Activated naive CD8-positive, alpha-beta T cell (primary cell): ENCODE results near the gene NOL4.
"Not testable (repeated sequence)": the region's sequence is repeated elsewhere in the genome, so short reads cannot be mapped to it uniquely, and the experiment has no call there.

Experiments
- H3K27ac Mint-ChIP-seq: one replicate; pipeline ENCODE4 v1.8.0; 2021; ENCODE audit warnings: mixed read lengths
- H3K27me3 Mint-ChIP-seq: one replicate; pipeline ENCODE4 v1.8.0; 2021; ENCODE audit warnings: mixed read lengths
- H3K36me3 Mint-ChIP-seq: one replicate; pipeline ENCODE4 v1.8.0; 2021; ENCODE audit warnings: mixed read lengths
- H3K4me1 Mint-ChIP-seq: one replicate; pipeline ENCODE4 v1.8.0; 2021; ENCODE audit warnings: low read depth, mixed read lengths
- H3K4me3 Mint-ChIP-seq: one replicate; pipeline ENCODE4 v1.8.0; 2021; ENCODE audit warnings: mild to moderate bottlenecking, mixed read lengths
- H3K9me3 Mint-ChIP-seq: one replicate; pipeline ENCODE4 v1.8.0; 2021; ENCODE audit warnings: low read depth, mixed read lengths

The NOL4 gene, protein sequence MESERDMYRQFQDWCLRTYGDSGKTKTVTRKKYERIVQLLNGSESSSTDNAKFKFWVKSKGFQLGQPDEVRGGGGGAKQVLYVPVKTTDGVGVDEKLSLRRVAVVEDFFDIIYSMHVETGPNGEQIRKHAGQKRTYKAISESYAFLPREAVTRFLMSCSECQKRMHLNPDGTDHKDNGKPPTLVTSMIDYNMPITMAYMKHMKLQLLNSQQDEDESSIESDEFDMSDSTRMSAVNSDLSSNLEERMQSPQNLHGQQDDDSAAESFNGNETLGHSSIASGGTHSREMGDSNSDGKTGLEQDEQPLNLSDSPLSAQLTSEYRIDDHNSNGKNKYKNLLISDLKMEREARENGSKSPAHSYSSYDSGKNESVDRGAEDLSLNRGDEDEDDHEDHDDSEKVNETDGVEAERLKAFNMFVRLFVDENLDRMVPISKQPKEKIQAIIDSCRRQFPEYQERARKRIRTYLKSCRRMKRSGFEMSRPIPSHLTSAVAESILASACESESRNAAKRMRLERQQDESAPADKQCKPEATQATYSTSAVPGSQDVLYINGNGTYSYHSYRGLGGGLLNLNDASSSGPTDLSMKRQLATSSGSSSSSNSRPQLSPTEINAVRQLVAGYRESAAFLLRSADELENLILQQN

DNA sequence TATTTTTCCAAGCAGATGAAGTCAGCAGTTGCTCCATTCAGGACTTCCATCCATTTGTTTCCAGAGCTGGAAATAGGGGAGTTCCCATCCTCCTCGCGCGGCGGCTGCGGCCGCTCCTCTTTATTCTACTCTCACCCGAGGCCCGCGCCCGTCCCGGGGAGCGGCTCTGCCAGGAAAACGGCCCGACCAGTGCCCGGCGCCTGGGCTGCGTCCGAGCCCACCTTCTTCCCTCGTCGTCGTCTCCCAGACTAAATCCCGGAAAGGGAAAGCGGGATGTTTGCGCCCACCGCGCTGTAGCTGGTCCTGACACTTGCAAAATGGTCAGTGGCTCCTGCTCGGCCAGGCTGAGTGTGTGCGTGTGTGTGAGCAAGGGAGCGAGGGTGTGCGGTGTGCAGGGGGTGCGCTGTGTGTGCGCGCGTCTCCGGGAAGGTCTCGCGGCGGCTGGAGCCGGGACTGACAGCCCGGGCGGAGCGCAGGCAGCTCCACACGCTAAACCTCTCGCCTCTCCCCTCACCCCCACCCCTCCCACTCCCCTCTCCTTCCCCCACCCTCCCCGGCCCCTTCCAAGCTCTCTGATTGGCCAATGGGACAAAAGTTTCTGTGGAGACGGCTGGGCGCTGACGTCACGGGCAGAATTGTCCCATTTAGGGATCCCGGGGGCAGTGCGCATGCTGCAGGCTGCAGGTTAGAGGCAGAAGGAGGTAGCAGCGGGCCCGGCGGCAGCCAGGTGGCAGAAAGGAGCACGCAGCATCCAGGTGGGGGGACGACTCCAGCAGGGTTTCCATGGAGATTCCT lies at the start of gene NOL4:
Gene NOL4 (minus strand): TSS at position 491 of the 795 bp plus-strand sequence. CDS start 1,660 bp downstream, outside the sequence.
- H3K9me3 Mint-ChIP-seq = peaks cover 10% of the 10 kb centered on the region
- peaks cover 2% of the 10 kb centered on the region for H3K4me1 Mint-ChIP-seq
- no peaks in the 10 kb centered on the region for H3K36me3 Mint-ChIP-seq
- no peak within 1 kb of the TSS for H3K27ac Mint-ChIP-seq
- no peak within 1 kb of the TSS for H3K4me3 Mint-ChIP-seq
- H3K27me3 Mint-ChIP-seq = peaks cover 26% of the 10 kb centered on the region

- not testable (repeated sequence) for H3K27me3 Mint-ChIP-seq, H3K36me3 Mint-ChIP-seq, H3K4me1 Mint-ChIP-seq, H3K4me3 Mint-ChIP-seq, H3K27ac Mint-ChIP-seq
- peaks cover 16% of the 10 kb centered on the region for H3K9me3 Mint-ChIP-seq
Observed at GRCh38 chr18:34266029-34266428, 41.3 kb upstream of the NOL4 start.

GRCh38 chr18:34261865-34262780 lies 37.4 kb upstream of the NOL4 start:
- no peak overlapping the region for H3K4me3 Mint-ChIP-seq
- no peaks in the 10 kb centered on the region for H3K36me3 Mint-ChIP-seq
- H3K9me3 Mint-ChIP-seq = peaks cover 23% of the 10 kb centered on the region
- H3K27ac Mint-ChIP-seq = no peak overlapping the region
- no peaks in the 10 kb centered on the region for H3K27me3 Mint-ChIP-seq
- no peaks in the 10 kb centered on the region for H3K4me1 Mint-ChIP-seq

DNA sequence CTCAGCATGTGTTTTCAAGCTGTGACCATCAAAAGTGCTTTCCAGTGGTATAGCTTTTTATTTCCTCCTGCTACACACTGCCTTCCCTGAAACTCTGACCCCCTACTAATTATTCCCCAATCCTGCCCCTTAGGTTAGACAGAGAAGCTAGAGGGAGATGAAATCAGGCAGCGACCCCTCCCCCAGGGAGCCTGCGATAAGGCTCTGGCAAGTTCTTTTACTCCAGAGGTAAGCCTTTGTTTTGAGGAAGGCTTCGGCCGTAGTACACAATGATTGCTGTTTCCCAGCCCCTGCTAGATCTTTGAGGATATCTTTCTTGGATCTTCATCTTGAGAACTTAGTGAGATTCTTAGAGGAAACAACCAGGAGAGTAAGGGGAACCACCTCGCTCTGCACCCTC lies 33.5 kb upstream of the NOL4 start:
- no peaks in the 10 kb centered on the region for H3K27me3 Mint-ChIP-seq
- H3K27ac Mint-ChIP-seq = no peak overlapping the region
- H3K4me3 Mint-ChIP-seq = no peak overlapping the region
- H3K36me3 Mint-ChIP-seq = no peaks in the 10 kb centered on the region
- H3K4me1 Mint-ChIP-seq = no peaks in the 10 kb centered on the region
- H3K9me3 Mint-ChIP-seq = peaks cover 14% of the 10 kb centered on the region

DNA sequence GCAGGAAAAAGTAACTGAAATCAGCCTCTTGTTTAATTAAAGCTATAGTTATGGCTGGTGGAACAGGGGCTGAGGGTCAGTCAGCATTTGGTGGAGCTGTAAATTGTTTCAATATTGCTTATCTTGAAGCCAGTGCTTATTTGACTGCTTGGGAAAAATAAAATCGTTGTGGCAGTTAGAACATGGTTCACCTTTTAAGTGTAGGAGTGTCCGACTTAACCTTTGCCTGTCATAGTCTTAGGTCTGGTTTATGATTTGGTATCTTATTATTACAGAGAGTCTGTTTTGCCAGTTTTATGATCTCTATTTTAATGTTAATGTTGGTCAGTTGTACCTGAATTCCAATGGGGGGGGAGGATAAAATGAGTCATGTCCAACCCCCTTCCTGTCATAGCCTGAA lies 27.2 kb upstream of the NOL4 start:
- Mint-ChIP-seq H3K27me3 (no peaks in the 10 kb centered on the region), H3K36me3 (peaks cover 3% of the 10 kb centered on the region), H3K9me3 (peaks cover 7% of the 10 kb centered on the region), H3K4me1 (no peaks in the 10 kb centered on the region), H3K27ac (no peak overlapping the region), H3K4me3 (no peak overlapping the region)

- Mint-ChIP-seq H3K27me3 (no peaks in the 10 kb centered on the region), H3K4me1 (no peaks in the 10 kb centered on the region), H3K9me3 (peaks cover 12% of the 10 kb centered on the region), H3K4me3 (no peak overlapping the region), H3K27ac (no peak overlapping the region), H3K36me3 (peaks cover 3% of the 10 kb centered on the region)
Observed at GRCh38 chr18:34248727-34249126, 24.0 kb upstream of the NOL4 start.

DNA sequence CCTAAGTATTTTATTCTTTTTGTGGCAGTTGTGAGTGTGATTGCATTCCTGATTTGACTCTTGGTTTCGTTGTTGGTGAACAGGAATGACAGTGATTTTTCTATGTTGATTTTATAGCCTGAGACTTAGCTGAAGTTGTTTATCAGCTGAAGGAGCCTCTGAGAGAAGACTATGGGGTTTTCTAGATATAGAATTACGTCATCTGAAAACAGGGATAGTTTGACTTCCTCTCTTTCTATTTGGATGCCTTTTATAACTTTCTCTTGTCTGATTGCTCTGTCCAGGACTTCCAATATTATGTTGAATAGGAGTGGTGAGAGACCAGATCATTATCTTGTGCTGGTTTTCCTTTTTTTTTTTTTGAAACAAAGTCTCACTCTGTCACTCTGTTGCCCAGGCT lies 18.0 kb upstream of the NOL4 start:
- no peaks in the 10 kb centered on the region for H3K4me1 Mint-ChIP-seq
- peaks cover 22% of the 10 kb centered on the region for H3K9me3 Mint-ChIP-seq
- H3K4me3 Mint-ChIP-seq = no peak overlapping the region
- H3K36me3 Mint-ChIP-seq = no peaks in the 10 kb centered on the region
- H3K27me3 Mint-ChIP-seq = no peaks in the 10 kb centered on the region
- no peak overlapping the region for H3K27ac Mint-ChIP-seq

DNA sequence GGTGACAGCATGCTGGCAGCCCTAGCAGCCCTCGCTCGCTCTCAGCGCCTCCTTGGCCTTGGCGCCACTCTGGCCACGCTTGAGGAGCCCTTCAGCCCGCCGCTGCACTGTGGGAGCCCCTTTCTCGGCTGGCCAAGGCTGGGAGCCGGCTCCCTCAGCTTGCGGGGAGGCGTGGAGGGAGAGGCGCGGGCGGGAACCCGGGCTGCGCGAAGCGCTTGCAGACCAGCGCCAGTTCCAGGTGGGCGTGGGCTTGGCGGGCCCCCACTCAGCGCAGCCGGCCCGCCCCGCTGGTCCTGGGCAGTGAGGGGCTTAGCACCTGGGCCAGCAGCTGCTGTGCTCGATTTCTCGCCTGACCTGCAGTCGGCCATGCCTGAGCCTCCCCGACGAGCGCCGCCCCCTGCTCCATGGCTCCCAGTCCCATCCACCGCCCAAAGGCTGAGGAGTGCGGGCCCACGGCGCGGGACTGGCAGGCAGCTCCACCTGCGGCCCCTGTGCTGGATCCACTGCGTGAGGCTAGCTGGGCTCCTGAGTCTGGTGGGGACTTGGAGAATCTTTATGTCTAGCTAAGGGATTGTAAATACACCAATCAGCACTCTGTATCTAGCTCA lies 9.2 kb upstream of the NOL4 start:
- not testable (repeated sequence) for H3K36me3 Mint-ChIP-seq, H3K4me1 Mint-ChIP-seq, H3K4me3 Mint-ChIP-seq, H3K27ac Mint-ChIP-seq, H3K9me3 Mint-ChIP-seq, H3K27me3 Mint-ChIP-seq

DNA sequence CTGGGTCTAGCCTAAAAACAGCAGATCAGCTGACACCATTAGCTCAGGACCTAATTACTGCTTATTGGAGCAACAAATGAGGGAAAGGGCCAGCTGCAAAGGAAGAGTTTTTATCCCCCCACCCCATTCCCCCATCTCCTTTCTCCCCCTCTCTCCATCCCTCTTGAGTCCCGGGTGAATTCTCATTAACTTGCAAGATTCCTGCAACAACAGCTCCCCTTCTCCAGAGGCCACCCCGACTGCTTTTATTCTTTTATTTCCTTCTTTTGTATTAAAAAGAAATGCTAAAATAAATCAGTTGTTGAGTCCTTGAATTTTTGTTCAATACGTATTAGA lies 473 bp upstream of the NOL4 start:
- Mint-ChIP-seq H3K27me3 (peaks cover 21% of the 10 kb centered on the region), H3K4me1 (peaks cover 2% of the 10 kb centered on the region), H3K27ac (no peak overlapping the region), H3K4me3 (no peak overlapping the region), H3K36me3 (no peaks in the 10 kb centered on the region), H3K9me3 (peaks cover 10% of the 10 kb centered on the region)

- Mint-ChIP-seq H3K4me1 (peaks cover 2% of the 10 kb centered on the region), H3K4me3 (no peak overlapping the region), H3K9me3 (peaks cover 10% of the 10 kb centered on the region), H3K27ac (no peak overlapping the region), H3K27me3 (peaks cover 28% of the 10 kb centered on the region), H3K36me3 (no peaks in the 10 kb centered on the region)
Observed at GRCh38 chr18:34223893-34224422, 755 bp downstream of the NOL4 start.

DNA sequence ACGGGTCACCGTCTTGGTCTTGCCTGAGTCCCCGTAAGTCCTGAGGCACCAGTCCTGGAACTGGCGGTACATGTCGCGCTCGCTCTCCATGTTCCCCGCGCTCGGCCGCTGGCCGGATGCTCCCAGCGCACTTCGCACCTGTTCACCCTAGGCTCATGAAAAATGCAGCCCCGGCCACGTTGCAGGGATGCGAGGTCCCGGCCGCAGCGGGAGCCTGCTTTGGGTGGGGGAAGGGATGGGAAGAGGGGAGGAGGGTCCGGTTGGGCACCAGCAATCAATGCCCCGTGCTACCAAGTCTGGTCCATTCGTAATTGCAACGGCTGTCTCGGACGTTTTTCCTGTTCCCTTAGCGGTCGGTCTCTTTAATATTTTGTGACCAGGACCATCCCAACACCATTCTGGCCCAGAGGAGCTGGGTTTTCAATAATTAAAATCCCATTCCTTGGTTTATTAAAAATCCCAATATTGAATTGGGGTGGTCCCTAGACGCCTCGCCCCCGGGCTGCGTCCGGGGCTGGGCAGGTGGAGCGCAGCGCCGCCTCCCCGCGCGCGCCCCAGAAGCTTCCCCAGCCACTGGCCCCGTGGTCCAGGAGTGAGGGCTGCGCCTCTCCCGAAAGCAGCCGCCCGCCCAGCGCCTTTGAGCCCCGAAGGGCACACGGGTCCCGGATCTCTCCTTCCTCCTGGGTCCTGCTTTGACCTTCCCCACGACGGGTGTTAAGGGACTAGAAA lies 1.4 kb downstream of the NOL4 start:
- Mint-ChIP-seq H3K4me1 (peaks cover 2% of the 10 kb centered on the region), H3K9me3 (peaks cover 6% of the 10 kb centered on the region), H3K4me3 (no peak overlapping the region), H3K36me3 (no peaks in the 10 kb centered on the region), H3K27ac (no peak overlapping the region), H3K27me3 (peaks cover 28% of the 10 kb centered on the region)

DNA sequence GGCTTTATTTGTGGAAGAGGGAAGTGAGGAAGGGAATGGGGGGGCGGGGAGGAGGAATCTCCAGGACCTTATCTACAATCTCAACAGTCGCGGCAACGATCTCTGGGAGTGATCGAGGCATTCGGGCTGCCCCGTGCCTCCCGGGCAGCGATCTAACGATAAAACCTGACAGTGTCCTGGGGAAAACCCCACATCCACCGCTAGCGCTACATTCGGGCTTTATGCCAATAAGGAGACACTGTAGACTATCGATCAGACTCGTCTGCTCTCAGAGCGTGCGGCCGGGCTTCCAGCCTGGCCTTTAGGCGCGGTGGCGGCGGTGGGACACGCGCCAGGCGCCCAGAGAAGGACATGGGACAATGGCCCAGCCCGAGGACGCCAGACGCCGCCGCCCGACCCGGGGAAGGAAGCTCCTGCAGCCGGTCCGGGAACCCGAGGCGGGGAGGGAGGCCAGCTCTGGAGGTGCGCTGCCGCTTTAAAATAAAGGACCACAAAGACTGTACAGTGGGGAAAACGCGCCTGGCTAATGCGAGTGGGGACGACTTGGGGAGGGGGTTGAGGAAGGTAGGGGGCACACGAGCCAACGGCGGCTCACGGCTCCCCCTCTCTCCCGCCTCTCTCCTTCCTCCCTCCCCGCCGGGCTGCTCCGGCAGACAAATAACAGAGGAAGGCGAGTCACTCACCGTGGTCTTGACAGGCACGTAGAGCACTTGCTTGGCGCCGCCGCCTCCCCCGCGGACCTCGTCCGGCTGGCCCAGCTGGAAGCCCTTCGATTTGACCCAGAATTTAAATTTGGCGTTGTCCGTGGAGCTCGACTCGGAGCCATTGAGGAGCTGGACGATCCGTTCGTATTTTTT lies 2.2 kb downstream of the NOL4 start:
- peaks cover 2% of the 10 kb centered on the region for H3K4me1 Mint-ChIP-seq
- no peaks in the 10 kb centered on the region for H3K36me3 Mint-ChIP-seq
- no peak overlapping the region for H3K27ac Mint-ChIP-seq
- H3K27me3 Mint-ChIP-seq = peaks cover 28% of the 10 kb centered on the region
- no peaks in the 10 kb centered on the region for H3K9me3 Mint-ChIP-seq
- no peak overlapping the region for H3K4me3 Mint-ChIP-seq

GRCh38 chr18:34221971-34222306 lies 2.8 kb downstream of the NOL4 start:
- peaks cover 28% of the 10 kb centered on the region for H3K27me3 Mint-ChIP-seq
- H3K9me3 Mint-ChIP-seq = no peaks in the 10 kb centered on the region
- H3K4me1 Mint-ChIP-seq = peaks cover 2% of the 10 kb centered on the region
- H3K4me3 Mint-ChIP-seq = no peak overlapping the region
- no peaks in the 10 kb centered on the region for H3K36me3 Mint-ChIP-seq
- H3K27ac Mint-ChIP-seq = no peak overlapping the region
